Liver (tissue), 9 donors: ENCODE measurements around the gene RPL26. TPM values are rescaled to one million over a fixed set of nuclear protein-coding genes. Genes with fewer than 3 reads are reported as not detected.

Experiments
- DNase-seq: peaks from one replicate; pipeline ENCODE4 v3.0.0-alpha.2; 2017; ENCODE audit warnings: low spot score
- H3K27ac ChIP-seq, 2 donors: one replicate each; pipeline ENCODE4 v1.7.0; 2013; ENCODE audit warnings: inconsistent platforms in 2 of 2, low read length in 2 of 2, control low read depth in 1 of 2, low read depth in 1 of 2, mild to moderate bottlenecking in 1 of 2
- H3K27me3 ChIP-seq, 4 donors: one replicate each; pipeline versions ENCODE4 v1.6.1 to v1.7.0; 2013; ENCODE audit warnings: low read length in 3 of 4, inconsistent platforms in 1 of 4, mild to moderate bottlenecking in 1 of 4, moderate library complexity in 1 of 4; ENCODE audit not compliant: control insufficient read depth in 4 of 4, insufficient read depth in 4 of 4
- H3K36me3 ChIP-seq, 4 donors: one replicate each; pipeline versions ENCODE4 v1.6.1 to v1.7.0; 2013; ENCODE audit warnings: low read length in 3 of 4, mild to moderate bottlenecking in 3 of 4, low read depth in 1 of 4, moderate library complexity in 1 of 4; ENCODE audit not compliant: control insufficient read depth in 4 of 4, insufficient read depth in 3 of 4
- H3K4me1 ChIP-seq, 4 donors: one replicate each; pipeline versions ENCODE4 v1.6.1 to v1.7.0; 2013; ENCODE audit warnings: low read length in 3 of 4, mild to moderate bottlenecking in 3 of 4, moderate library complexity in 1 of 4; ENCODE audit not compliant: control insufficient read depth in 4 of 4, insufficient read depth in 4 of 4
- H3K4me3 ChIP-seq, 3 donors: one replicate each; pipeline versions ENCODE4 v1.6.1 to v1.7.0; 2013; ENCODE audit warnings: low read length in 3 of 3, control low read depth in 1 of 3, low read depth in 1 of 3, mild to moderate bottlenecking in 1 of 3
- H3K9ac ChIP-seq, 2 donors: one replicate each; pipeline ENCODE4 v1.7.0; 2013; ENCODE audit warnings: low read length in 2 of 2, mild to moderate bottlenecking in 2 of 2, moderate library complexity in 2 of 2, control low read depth in 1 of 2, low read depth in 1 of 2
- H3K9me3 ChIP-seq, 4 donors: one replicate each; pipeline versions ENCODE4 v1.6.1 to v1.7.0; 2013; ENCODE audit warnings: low read length in 3 of 4; ENCODE audit not compliant: control insufficient read depth in 4 of 4
- EGR1 ChIP-seq, 2 donors: IDR thresholded peaks; 2 replicates each; pipeline ENCODE4 v1.6.1; 2016 to 2018; ENCODE audit warnings: antibody characterized with exemption in 2 of 2, low read depth in 2 of 2
- FOXA1 ChIP-seq: IDR thresholded peaks from 2 replicates; pipeline ENCODE4 v1.6.1; 2016; ENCODE audit warnings: antibody characterized with exemption
- FOXA2 ChIP-seq: IDR thresholded peaks from 2 replicates; pipeline ENCODE4 v1.6.1; 2016; ENCODE audit warnings: antibody characterized with exemption
- GABPA ChIP-seq, 2 donors: IDR thresholded peaks in 1 of 2; conservative IDR thresholded peaks in 1 of 2; 2 replicates each; pipeline ENCODE4 v1.6.1; 2016; ENCODE audit warnings: antibody characterized with exemption in 2 of 2, mild to moderate bottlenecking in 1 of 2, moderate library complexity in 1 of 2
- HNF4A ChIP-seq, 2 donors: conservative IDR thresholded peaks; 2 replicates each; pipeline ENCODE4 v1.6.1; 2016; ENCODE audit warnings: antibody characterized with exemption in 2 of 2, mild to moderate bottlenecking in 2 of 2
- HNF4G ChIP-seq: IDR thresholded peaks from 2 replicates; pipeline ENCODE4 v1.6.1; 2016; ENCODE audit warnings: antibody characterized with exemption
- JUND ChIP-seq, 2 donors: IDR thresholded peaks; 2 replicates each; pipeline ENCODE4 v1.6.1; 2016; ENCODE audit warnings: antibody characterized with exemption in 2 of 2
- NR2F2 ChIP-seq: IDR thresholded peaks from 2 replicates; pipeline ENCODE4 v1.6.1; 2016; ENCODE audit warnings: antibody characterized with exemption
- RXRA ChIP-seq, 2 donors: IDR thresholded peaks; 2 replicates each; pipeline ENCODE4 v1.6.1; 2017 to 2018; ENCODE audit warnings: antibody characterized with exemption in 2 of 2, mild to moderate bottlenecking in 1 of 2
- SP1 ChIP-seq: IDR thresholded peaks from 2 replicates; pipeline ENCODE4 v1.6.1; 2018; ENCODE audit warnings: antibody characterized with exemption, mild to moderate bottlenecking
- TAF1 ChIP-seq: conservative IDR thresholded peaks from 2 replicates; pipeline ENCODE4 v1.6.1; 2016; ENCODE audit warnings: antibody characterized with exemption, mild to moderate bottlenecking
- YY1 ChIP-seq: IDR thresholded peaks from 2 replicates; pipeline ENCODE4 v1.6.1; 2016; ENCODE audit warnings: antibody characterized with exemption, mild to moderate bottlenecking
- WGBS: extraction: QIAGEN DNeasy Blood & Tissue Kit; methylation state at CpG from one replicate; pipeline ENCODE4 v1.1.7; 2013; 5-methylcytosine and 5-hydroxymethylcytosine counted together
- polyA plus RNA-seq, 2 donors: library from polyadenylated mRNA; stranded (reverse) in 1 of 2; unstranded in 1 of 2; fragments of 200-250 nt in 1 of 2; fragments of >200 nt in 1 of 2; fragmentation: Nextera tagmentation in 1 of 2; extraction: Ambion mirVana in 1 of 2; gene quantifications; one replicate each; pipeline versions ENCODE4 v1.2.1 to v1.2.3, GENCODE V29; 2013 to 2015
- total RNA-seq, 2 donors: library from RNA; depleted of rRNA; stranded (reverse); fragments of >200 nt; gene quantifications; one replicate each; pipeline ENCODE4 v1.2.3, GENCODE V29; 2014
- TF ChIP-seq, protein P1 (sequence below): IDR thresholded peaks from 2 replicates; pipeline ENCODE4 v1.6.1; 2016; ENCODE audit warnings: antibody characterized with exemption
- TF ChIP-seq, protein P2 (sequence below): IDR thresholded peaks from 2 replicates; pipeline ENCODE4 v1.6.1; 2016; ENCODE audit warnings: antibody characterized with exemption
- TF ChIP-seq, protein P3 (sequence below): fragments of 150-350 bp; IDR thresholded peaks from 2 replicates; pipeline ENCODE4 v1.5.1; 2017; ENCODE audit warnings: improper control_type of control experiment, low read depth, low read length; ENCODE audit not compliant: missing input control
- TF ChIP-seq, protein P4 (sequence below): IDR thresholded peaks from 2 replicates; pipeline ENCODE4 v1.6.1; 2016; ENCODE audit warnings: antibody characterized with exemption, mild to moderate bottlenecking
- TF ChIP-seq, protein P5 (sequence below): IDR thresholded peaks from 2 replicates; pipeline ENCODE4 v1.6.1; 2016; ENCODE audit warnings: antibody characterized with exemption
- donor health status: healthy.
- donor health status: healthy.
- donor health status: healthy.
- donor health status: healthy.
- donor health status: healthy.

Gene RPL26
- total and polyA plus RNA-seq, 4 donors = 309 to 1,192 (median 1,053) TPM

DNA sequence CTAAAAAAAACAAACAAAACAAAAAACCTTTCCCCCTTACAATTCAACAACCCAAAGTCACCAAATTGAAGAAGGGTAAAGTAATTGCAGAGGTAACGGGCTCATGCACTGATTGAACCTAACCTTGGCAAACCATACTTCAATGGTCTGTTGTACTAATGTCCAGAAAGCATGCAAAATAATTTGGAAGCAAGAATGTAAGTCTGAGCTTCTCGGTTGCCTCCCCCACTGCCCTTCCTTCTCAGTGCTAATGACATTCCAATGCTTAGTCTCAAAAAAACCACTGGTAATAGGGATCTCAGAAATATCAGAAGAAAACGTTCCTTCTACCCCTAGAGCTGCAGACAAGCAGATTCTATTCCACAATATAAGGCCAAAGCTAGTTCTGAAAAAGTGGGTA lies 22.2 kb downstream of the RPL26 start (continued):
- no peak for TF ChIP-seq EGR1 (IDR thresholded peaks at IDR 0.05; ENCODE audit: low read depth in 2 of 2)

DNA sequence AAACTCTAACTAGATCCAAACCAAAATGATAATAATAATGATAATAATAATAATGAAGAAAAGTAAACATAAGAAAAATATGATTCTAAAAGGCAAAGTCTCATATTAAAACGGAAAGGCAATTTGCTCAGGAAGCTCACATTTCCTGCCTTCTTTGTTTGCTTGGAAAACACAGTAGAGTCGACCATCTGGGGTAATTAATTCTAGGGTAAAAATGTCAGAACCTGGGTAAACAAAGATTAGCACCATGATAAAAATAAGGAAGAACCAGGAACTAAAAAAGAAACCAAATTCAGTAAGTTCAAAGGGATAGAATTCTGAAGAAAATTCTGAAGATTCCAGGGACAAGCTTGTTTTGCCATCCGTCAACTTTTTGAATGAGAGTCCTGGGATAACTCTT lies 22.7 kb downstream of the RPL26 start:
- Histone ChIP-seq H3K9me3 (no peaks in the 10 kb centered on the region), H3K9ac (no peak overlapping the region), H3K4me3 (no peak overlapping the region), H3K36me3 (no peaks in the 10 kb centered on the region), H3K27ac (no peak overlapping the region), H3K27me3 (no peaks in the 10 kb centered on the region), H3K4me1 (no peaks in the 10 kb centered on the region)
- no peak for TF ChIP-seq GABPA (IDR thresholded peaks at IDR 0.05 in 1 of 2, conservative IDR thresholded peaks at IDR 0.05 in 1 of 2)
- no peak for TF ChIP-seq YY1
- no peak for TF ChIP-seq HNF4G
- TF ChIP-seq RXRA (IDR thresholded peaks at IDR 0.05) = no peak
- no peak for TF ChIP-seq EGR1 (IDR thresholded peaks at IDR 0.05; ENCODE audit: low read depth in 2 of 2)
- no peak for TF ChIP-seq SP1
- no peak for TF ChIP-seq JUND (IDR thresholded peaks at IDR 0.05)
- no peak for TF ChIP-seq TAF1
- DNase-seq = no peak
- 48% methylated on average over 3 of the region's 3 CpGs for WGBS

DNA sequence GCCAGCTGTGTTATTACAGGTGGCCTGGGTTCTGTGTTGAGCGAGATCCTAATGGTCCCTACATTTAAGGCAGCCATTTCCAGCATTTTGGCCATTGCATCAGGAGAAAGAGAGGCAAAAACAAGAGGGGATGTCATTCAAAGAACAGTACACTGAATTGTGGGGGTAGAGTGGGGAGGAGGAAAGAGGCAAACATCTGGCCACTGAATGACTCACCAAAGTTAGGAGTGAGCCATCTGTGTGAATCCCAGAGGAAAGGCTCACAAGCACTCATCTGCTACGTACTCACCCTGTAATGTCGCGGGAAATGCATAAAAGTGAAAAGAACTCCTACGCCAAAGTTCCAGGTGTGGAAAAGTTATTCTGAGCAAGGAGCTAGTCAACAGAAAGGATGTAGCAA lies 23.2 kb downstream of the RPL26 start:
- no peak for DNase-seq
- peak overlapping the region in 1 of 2 donors; percentile 10 for H3K27ac ChIP-seq

More for the DNA sequence above, 23.2 kb downstream of the RPL26 start:
- Histone ChIP-seq H3K9ac (no peak overlapping the region), H3K4me3 (no peak overlapping the region), H3K4me1 (no peaks in the 10 kb centered on the region), H3K9me3 (no peaks in the 10 kb centered on the region), H3K36me3 (no peaks in the 10 kb centered on the region), H3K27me3 (no peaks in the 10 kb centered on the region)
- WGBS = 83% methylated on average over 5 of the region's 5 CpGs
- TF ChIP-seq, protein P1, sequence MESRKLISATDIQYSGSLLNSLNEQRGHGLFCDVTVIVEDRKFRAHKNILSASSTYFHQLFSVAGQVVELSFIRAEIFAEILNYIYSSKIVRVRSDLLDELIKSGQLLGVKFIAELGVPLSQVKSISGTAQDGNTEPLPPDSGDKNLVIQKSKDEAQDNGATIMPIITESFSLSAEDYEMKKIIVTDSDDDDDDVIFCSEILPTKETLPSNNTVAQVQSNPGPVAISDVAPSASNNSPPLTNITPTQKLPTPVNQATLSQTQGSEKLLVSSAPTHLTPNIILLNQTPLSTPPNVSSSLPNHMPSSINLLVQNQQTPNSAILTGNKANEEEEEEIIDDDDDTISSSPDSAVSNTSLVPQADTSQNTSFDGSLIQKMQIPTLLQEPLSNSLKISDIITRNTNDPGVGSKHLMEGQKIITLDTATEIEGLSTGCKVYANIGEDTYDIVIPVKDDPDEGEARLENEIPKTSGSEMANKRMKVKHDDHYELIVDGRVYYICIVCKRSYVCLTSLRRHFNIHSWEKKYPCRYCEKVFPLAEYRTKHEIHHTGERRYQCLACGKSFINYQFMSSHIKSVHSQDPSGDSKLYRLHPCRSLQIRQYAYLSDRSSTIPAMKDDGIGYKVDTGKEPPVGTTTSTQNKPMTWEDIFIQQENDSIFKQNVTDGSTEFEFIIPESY = no peak
- TF ChIP-seq, protein P2, sequence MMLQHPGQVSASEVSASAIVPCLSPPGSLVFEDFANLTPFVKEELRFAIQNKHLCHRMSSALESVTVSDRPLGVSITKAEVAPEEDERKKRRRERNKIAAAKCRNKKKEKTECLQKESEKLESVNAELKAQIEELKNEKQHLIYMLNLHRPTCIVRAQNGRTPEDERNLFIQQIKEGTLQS = no peak
- no peak for TF ChIP-seq FOXA1
- TF ChIP-seq, protein P3, sequence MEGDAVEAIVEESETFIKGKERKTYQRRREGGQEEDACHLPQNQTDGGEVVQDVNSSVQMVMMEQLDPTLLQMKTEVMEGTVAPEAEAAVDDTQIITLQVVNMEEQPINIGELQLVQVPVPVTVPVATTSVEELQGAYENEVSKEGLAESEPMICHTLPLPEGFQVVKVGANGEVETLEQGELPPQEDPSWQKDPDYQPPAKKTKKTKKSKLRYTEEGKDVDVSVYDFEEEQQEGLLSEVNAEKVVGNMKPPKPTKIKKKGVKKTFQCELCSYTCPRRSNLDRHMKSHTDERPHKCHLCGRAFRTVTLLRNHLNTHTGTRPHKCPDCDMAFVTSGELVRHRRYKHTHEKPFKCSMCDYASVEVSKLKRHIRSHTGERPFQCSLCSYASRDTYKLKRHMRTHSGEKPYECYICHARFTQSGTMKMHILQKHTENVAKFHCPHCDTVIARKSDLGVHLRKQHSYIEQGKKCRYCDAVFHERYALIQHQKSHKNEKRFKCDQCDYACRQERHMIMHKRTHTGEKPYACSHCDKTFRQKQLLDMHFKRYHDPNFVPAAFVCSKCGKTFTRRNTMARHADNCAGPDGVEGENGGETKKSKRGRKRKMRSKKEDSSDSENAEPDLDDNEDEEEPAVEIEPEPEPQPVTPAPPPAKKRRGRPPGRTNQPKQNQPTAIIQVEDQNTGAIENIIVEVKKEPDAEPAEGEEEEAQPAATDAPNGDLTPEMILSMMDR = no peak
- no peak for TF ChIP-seq GABPA (IDR thresholded peaks at IDR 0.05 in 1 of 2, conservative IDR thresholded peaks at IDR 0.05 in 1 of 2)
- TF ChIP-seq HNF4G = no peak
- TF ChIP-seq, protein P4, sequence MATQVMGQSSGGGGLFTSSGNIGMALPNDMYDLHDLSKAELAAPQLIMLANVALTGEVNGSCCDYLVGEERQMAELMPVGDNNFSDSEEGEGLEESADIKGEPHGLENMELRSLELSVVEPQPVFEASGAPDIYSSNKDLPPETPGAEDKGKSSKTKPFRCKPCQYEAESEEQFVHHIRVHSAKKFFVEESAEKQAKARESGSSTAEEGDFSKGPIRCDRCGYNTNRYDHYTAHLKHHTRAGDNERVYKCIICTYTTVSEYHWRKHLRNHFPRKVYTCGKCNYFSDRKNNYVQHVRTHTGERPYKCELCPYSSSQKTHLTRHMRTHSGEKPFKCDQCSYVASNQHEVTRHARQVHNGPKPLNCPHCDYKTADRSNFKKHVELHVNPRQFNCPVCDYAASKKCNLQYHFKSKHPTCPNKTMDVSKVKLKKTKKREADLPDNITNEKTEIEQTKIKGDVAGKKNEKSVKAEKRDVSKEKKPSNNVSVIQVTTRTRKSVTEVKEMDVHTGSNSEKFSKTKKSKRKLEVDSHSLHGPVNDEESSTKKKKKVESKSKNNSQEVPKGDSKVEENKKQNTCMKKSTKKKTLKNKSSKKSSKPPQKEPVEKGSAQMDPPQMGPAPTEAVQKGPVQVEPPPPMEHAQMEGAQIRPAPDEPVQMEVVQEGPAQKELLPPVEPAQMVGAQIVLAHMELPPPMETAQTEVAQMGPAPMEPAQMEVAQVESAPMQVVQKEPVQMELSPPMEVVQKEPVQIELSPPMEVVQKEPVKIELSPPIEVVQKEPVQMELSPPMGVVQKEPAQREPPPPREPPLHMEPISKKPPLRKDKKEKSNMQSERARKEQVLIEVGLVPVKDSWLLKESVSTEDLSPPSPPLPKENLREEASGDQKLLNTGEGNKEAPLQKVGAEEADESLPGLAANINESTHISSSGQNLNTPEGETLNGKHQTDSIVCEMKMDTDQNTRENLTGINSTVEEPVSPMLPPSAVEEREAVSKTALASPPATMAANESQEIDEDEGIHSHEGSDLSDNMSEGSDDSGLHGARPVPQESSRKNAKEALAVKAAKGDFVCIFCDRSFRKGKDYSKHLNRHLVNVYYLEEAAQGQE = no peak
- no peak for TF ChIP-seq FOXA2
- TF ChIP-seq YY1 = no peak
- TF ChIP-seq NR2F2 = no peak
- TF ChIP-seq HNF4A (conservative IDR thresholded peaks at IDR 0.05) = no peak
- no peak for TF ChIP-seq JUND (IDR thresholded peaks at IDR 0.05)
- TF ChIP-seq, protein P5, sequence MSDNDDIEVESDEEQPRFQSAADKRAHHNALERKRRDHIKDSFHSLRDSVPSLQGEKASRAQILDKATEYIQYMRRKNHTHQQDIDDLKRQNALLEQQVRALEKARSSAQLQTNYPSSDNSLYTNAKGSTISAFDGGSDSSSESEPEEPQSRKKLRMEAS = no peak
